HG03558 (cell line): ENCODE data around the gene TRIO.

Experiments
- ATAC-seq: cut with Tn5 transposase; IDR thresholded peaks from one replicate; pipeline ENCODE4 v1.9.1; 2021; ENCODE audit warnings: moderate number of reproducible peaks; ENCODE audit not compliant: unreplicated experiment; ENCODE audit errors: extremely low read depth

The TRIO gene

GRCh38 chr5:14305045-14305444 is 161.9 kb downstream of the TRIO start:
- no peak for ATAC-seq

DNA sequence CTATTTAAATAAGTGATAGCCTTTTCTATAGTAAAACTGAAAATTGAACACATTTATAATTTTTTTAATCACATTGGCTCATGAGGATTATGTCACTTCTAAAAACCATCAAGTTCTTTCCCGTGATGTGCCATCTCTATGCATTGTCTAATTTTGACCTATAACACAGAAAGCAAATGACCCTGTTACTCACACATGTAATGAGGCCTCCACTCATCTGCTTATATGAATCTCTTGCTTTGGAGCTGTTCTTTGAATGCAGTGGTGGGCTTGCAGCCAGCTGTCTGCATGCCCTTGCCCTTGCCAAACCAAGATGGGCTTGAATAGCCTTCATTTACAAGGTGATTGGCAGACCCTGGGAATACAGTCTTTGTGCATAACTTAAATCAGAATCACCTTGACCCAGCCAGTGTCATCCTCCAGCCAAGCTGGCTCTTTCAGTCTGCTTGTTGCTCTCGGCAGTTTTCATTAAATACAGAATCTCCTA is 163.2 kb downstream of the TRIO start:
- no peak for ATAC-seq

DNA sequence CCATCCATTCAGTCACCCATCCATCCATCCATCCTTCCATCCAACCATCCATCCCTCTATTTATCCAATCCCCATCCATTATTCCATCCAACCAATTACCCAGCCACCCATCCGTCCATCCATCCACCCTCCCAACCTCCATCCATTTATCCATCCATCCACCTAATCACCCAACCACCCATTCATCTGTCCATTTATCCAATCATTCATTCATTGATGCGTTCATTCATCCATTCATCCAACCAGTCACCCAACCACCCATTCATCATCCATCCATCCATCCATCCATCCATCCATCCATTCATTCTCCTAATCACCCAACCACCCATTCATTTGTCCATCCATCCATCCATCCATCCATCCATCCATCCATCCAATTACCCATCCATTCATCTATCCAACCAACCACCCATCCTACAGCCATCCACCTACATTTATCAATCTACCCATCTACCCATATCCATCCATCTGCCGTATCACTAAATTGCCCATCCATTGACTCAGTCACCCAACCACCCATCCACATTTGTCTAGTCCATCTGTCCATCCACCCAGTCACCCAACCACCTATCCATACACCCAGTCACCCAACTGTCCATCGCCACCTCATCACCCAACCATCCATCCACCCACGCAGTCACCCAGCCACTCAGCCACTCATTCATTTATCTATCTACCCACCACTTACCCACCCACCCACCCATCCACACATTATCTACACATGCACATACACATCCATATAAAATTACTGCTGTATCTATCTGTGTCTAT is 165.4 kb downstream of the TRIO start:
- no peak for ATAC-seq

- ATAC-seq = no peak
Observed at GRCh38 chr5:14309199-14309598, 166.1 kb downstream of the TRIO start.

DNA sequence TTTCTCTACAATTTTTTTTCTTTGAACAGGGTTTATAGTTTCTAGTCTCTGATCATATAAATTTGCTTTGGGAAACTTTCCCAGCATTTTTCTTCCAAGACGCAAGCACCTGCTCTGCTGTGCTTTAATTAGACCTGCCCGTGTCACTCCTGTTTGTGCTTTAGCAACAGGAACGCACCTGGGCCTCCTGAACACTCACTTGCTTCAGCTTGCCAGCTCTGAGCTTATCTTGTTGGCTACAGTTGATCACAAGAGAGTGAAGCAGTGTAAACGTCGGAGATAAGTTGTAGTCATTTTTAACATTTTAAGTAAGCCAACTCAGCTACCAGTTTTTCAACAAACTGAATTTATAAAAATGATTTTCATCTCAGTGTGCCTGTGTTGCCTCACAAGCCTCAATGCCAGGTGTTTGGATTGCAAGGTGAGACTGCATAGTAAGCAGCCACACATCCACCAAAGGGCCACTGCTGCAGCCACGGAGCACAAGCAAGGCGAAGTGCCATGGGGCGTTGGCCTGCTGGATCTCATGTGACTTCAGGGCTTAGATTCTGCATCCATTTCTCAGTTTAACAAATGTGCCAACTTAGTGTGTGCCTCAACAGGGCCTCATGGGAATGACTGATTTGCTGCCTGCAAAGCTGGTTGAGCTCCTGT is 166.9 kb downstream of the TRIO start:
- ATAC-seq = no peak

GRCh38 chr5:14310901-14311300 is 167.8 kb downstream of the TRIO start:
- ATAC-seq = no peak

DNA sequence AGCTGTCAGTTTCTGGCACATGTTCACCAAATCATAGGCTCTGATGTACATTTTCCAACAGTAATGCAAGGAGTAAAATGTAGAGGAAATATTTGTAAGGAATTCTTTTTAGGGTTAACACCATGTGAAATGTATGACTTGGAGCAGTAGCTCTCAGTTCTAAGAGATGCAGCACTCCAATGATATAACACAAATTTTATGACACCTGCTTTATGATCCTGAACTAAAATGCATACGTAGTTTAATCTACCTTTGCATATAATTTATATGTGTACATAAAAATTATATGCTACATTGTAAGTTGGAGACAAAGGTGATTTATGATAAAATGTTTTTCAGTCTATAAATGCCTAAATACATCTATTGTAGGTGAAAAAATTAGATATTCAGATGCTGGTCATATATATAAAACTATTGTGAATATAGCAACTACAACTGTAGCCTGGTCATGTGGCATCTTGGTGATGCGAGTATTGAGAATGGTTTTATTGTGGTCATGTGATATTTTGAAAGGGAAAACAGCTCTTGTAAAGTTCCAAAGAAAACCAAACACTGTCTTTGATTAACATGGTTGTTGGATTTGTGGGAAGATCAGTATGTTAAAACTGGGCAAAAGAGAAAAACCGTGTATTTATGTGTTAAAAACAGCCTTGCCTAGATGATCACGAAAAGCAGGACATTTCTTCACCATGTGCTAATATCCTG is 171.0 kb downstream of the TRIO start:
- ATAC-seq = no peak

DNA sequence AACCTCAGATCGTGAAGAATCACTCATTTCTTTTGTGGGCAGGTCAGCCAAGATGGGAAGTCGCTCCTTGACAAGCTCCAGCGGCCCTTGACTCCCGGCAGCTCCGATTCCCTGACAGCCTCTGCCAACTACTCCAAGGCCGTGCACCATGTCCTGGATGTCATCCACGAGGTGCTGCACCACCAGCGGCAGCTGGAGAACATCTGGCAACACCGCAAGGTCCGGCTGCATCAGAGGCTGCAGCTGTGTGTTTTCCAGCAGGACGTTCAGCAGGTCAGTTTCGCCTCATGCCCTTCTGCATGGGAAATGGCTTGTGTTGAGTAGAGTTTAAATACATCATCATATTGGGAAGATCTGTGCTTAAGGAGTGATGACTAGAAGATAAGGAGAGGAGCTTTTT is 173.3 kb downstream of the TRIO start:
- ATAC-seq = no peak

DNA sequence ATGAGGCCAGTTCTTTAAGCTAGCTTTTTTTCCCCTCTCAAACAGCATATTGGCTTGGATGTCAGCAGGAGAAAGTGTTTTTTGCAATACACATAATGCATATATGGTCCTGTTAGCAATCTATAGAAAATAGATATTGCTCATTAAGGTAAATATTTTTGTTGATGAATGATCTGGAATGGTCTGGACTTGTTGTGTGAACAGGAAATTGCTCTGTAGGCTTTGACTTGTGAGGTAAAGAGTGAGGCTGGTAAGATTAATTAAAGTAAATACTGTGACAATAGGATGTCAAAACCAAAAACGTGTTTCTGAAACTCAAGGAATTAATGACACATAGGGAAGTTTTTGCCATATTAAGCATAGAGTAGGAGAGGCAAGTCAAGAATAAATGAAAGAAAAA is 176.0 kb downstream of the TRIO start:
- ATAC-seq = no peak

DNA sequence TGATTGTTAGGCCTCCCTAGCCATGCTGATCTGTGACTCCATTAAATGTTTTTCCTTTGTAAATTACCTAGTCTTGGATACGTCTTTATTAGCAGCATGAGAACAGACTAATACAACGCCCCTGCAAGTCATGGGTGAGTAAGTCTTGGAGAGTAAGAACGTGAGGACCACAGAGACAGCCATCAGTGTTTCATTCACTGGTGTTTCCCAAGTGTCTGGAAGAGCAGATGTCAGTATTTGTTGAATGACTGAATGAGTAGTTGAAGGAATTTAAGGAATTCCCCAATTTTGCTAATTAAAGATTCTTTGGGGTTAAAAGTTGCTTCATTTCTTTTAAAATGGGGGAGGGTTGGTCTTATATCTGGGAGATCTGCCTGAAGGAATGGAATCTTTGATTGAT is 178.8 kb downstream of the TRIO start:
- no peak for ATAC-seq

- ATAC-seq = no peak
Observed at GRCh38 chr5:14322437-14323187, 179.5 kb downstream of the TRIO start.

GRCh38 chr5:14323466-14323865 is 180.3 kb downstream of the TRIO start:
- no peak for ATAC-seq

DNA sequence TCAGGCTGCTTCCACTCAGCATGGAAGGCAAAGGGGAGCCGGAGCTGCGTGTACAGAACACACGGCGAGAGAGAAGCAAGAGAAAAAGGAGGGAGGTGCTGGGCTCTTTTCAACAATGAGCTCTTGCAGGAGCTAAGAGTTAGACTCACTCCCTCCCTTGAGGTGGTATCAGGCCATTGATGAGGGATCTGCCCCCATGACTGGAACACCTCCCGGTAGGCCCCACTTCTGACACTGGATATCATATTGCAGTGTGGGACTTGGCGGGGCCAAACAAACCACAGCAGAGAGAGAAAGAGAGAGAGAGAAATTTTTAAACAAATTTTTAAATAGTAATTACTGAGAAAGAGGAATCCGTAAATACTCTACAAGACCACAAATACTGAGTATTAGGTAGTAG is 182.2 kb downstream of the TRIO start:
- no peak for ATAC-seq

- no peak for ATAC-seq
Observed at GRCh38 chr5:14326035-14326903, 183.1 kb downstream of the TRIO start.

- no peak for ATAC-seq
Observed at GRCh38 chr5:14327624-14328023, 184.5 kb downstream of the TRIO start.

- ATAC-seq = no peak
Observed at GRCh38 chr5:14328144-14328543, 185.0 kb downstream of the TRIO start.

DNA sequence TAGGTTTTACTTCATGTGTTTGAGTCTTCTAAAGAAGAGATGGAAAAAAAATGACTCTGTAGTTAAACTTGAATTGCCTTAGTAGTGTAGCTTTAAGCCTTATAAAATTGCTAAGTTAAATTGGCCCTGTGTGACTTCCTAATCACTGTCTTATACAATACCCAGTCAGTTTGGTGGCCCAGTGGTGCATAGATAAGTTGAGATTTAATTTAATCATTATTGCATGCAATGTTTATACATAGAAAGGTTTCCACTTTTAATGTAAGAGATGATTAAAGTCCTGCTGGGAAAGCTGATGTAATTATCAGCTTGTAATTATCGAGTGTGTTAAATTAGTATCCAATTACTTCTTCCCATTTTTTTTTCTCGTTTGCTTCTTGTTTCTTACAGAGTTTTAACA is 187.1 kb downstream of the TRIO start:
- ATAC-seq = no peak

GRCh38 chr5:14330729-14331385 is 187.7 kb downstream of the TRIO start:
- ATAC-seq = no peak

GRCh38 chr5:14331386-14331781 is 188.2 kb downstream of the TRIO start:
- ATAC-seq = no peak
